ENCODE measurements around the gene RFLNA. TPM values are rescaled to one million over a fixed set of nuclear protein-coding genes. Genes with fewer than 3 reads are reported as not detected.
A peak's percentile ranks its signal among the peaks of the same experiment; 100 is the strongest.

RFLNA gene
- total RNA-seq, 1 donor from 2014 or later = 1.4 TPM

DNA sequence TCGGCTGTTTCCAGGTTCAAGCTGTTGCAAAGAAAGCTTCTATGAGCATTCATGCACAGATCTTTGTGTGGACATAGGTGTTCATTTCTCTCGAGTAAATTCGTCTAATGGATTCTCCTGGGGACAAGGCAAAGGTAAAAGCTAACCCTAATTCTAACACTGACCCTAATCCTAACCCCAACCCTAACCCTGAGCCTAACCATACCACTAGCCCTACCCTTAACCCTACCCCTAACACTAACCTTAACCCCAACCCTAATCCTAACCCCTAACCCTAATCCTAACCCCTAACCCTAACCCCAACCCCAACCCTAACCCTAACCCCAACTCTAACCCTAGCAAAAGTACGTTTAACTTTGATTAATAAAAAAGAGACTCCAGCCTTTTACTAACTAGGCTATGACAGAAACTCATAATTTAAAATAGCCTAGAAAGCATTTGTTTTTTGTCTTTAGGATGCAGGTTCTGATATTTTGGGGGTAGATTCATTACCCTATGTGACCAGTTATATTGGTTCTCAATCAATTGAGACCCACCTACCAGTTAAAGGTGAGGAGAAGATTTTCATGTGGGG is 27.6 kb upstream of the RFLNA start:
- TF ChIP-seq CTCF (IDR thresholded peaks at IDR 0.05) = no peak
- TF ChIP-seq EZH2phosphoT487 (IDR thresholded peaks at IDR 0.05) = no peak
- no peak for TF ChIP-seq EZH2 (IDR thresholded peaks at IDR 0.05)
- Histone ChIP-seq H3K9ac (no peak overlapping the region), H3K27me3 (no peaks in the 10 kb centered on the region), H3K9me3 (ENCODE audit: low read depth) (no peaks in the 10 kb centered on the region), H4K20me1 (ENCODE audit: low read depth) (no peaks in the 10 kb centered on the region), H3K79me2 (ENCODE audit: low read depth) (no peaks in the 10 kb centered on the region), H3K4me3 (no peak overlapping the region), H3K4me1 (no peaks in the 10 kb centered on the region), H3K27ac (no peak overlapping the region), H3K36me3 (no peaks in the 10 kb centered on the region), H3K4me2 (no peak overlapping the region), H2AFZ (replicated peaks) (no peak overlapping the region), H3F3A (ENCODE audit: low read depth) (no peaks in the 10 kb centered on the region)
- peaks cover 10% of the 10 kb centered on the region for H3K4me1 Mint-ChIP-seq
- H3K27ac Mint-ChIP-seq = no peak overlapping the region
- peaks cover 6% of the 10 kb centered on the region for H3K9me3 Mint-ChIP-seq
- no peak for DNase-seq (ENCODE audit: low spot score)
- no peaks in the 10 kb centered on the region for H3K36me3 Mint-ChIP-seq
- no peak overlapping the region for H3K4me3 Mint-ChIP-seq
- H3K27me3 Mint-ChIP-seq (ENCODE audit: insufficient read depth, low read depth) = peaks cover 10% of the 10 kb centered on the region

- Histone ChIP-seq H3K4me3 (no peak overlapping the region), H3K36me3 (no peaks in the 10 kb centered on the region), H3K27me3 (no peaks in the 10 kb centered on the region), H3K27ac (no peak overlapping the region), H4K20me1 (ENCODE audit: low read depth) (no peaks in the 10 kb centered on the region), H3K9ac (no peak overlapping the region), H3K4me2 (no peak overlapping the region), H3K9me3 (ENCODE audit: low read depth) (no peaks in the 10 kb centered on the region), H3K79me2 (ENCODE audit: low read depth) (no peaks in the 10 kb centered on the region), H3F3A (ENCODE audit: low read depth) (no peaks in the 10 kb centered on the region), H2AFZ (replicated peaks) (no peak overlapping the region), H3K4me1 (no peaks in the 10 kb centered on the region)
- Mint-ChIP-seq H3K27me3 (ENCODE audit: insufficient read depth, low read depth) (peaks cover 7% of the 10 kb centered on the region), H3K36me3 (no peaks in the 10 kb centered on the region), H3K27ac (no peak overlapping the region), H3K4me1 (peaks cover 12% of the 10 kb centered on the region), H3K4me3 (no peak overlapping the region), H3K9me3 (peaks cover 6% of the 10 kb centered on the region)
- DNase-seq (ENCODE audit: low spot score) = no peak
- no peak for TF ChIP-seq EZH2phosphoT487 (IDR thresholded peaks at IDR 0.05)
These were observed 24.2 kb upstream of the RFLNA start for GRCh38 chr12:124270671-124271070.

DNA sequence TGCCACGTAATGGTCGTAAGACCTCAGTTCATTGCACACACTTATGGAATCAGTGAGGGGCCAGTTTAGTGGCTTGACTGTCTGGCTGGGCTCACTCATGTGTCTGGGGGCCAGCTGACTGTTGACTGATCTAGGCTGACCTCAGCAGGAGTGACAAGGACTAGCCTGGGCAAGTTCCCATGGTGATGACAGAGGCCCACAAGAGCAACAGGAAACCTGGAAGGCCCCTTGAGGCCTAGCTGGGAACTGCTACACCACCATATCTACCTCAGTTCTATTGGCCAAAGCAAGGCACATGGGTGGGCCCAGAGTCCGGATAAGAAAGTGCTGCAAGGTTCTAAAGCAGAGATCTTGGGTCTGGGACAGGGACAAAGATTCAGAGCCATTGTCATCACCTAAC is 21.3 kb upstream of the RFLNA start:
- TF ChIP-seq EZH2phosphoT487 (IDR thresholded peaks at IDR 0.05) = no peak
- peak; percentile 29 for TF ChIP-seq CTCF (IDR thresholded peaks at IDR 0.05)
- Mint-ChIP-seq H3K27ac (no peak overlapping the region), H3K4me3 (no peak overlapping the region)

GRCh38 chr12:124276337-124276736 is 18.6 kb upstream of the RFLNA start:
- Mint-ChIP-seq H3K9me3 (peaks cover 3% of the 10 kb centered on the region), H3K4me1 (peaks cover 31% of the 10 kb centered on the region), H3K4me3 (no peak overlapping the region), H3K27ac (no peak overlapping the region), H3K36me3 (no peaks in the 10 kb centered on the region), H3K27me3 (ENCODE audit: insufficient read depth, low read depth) (peaks cover 21% of the 10 kb centered on the region)
- H3K4me2 ChIP-seq = no peak overlapping the region
- no peaks in the 10 kb centered on the region for H3K9me3 ChIP-seq (ENCODE audit: low read depth)
- no peak overlapping the region for H3K9ac ChIP-seq
- H3K27me3 ChIP-seq = no peaks in the 10 kb centered on the region
- no peaks in the 10 kb centered on the region for H4K20me1 ChIP-seq (ENCODE audit: low read depth)
- TF ChIP-seq EZH2 (IDR thresholded peaks at IDR 0.05) = no peak
- no peak for TF ChIP-seq CTCF (IDR thresholded peaks at IDR 0.05)
- TF ChIP-seq EZH2phosphoT487 (IDR thresholded peaks at IDR 0.05) = no peak
- H3K36me3 ChIP-seq = no peaks in the 10 kb centered on the region
- no peak overlapping the region for H2AFZ ChIP-seq (replicated peaks)
- no peak overlapping the region for H3K4me3 ChIP-seq
- peaks cover 8% of the 10 kb centered on the region for H3K4me1 ChIP-seq
- no peak for DNase-seq (ENCODE audit: low spot score)
- H3F3A ChIP-seq (ENCODE audit: low read depth) = no peaks in the 10 kb centered on the region
- no peaks in the 10 kb centered on the region for H3K79me2 ChIP-seq (ENCODE audit: low read depth)
- H3K27ac ChIP-seq = no peak overlapping the region

More for the DNA sequence above, 21.3 kb upstream of the RFLNA start:
- DNase-seq (ENCODE audit: low spot score) = no peak
- Histone ChIP-seq H3K79me2 (ENCODE audit: low read depth) (no peaks in the 10 kb centered on the region), H3K4me3 (no peak overlapping the region), H3F3A (ENCODE audit: low read depth) (no peaks in the 10 kb centered on the region), H3K4me1 (no peaks in the 10 kb centered on the region), H3K27me3 (no peaks in the 10 kb centered on the region), H4K20me1 (ENCODE audit: low read depth) (no peaks in the 10 kb centered on the region), H3K9ac (no peak overlapping the region), H2AFZ (replicated peaks) (peak overlapping the region; percentile 40), H3K9me3 (ENCODE audit: low read depth) (no peaks in the 10 kb centered on the region), H3K27ac (no peak overlapping the region), H3K4me2 (no peak overlapping the region), H3K36me3 (no peaks in the 10 kb centered on the region)
- peaks cover 12% of the 10 kb centered on the region for H3K27me3 Mint-ChIP-seq (ENCODE audit: insufficient read depth, low read depth)
- H3K4me1 Mint-ChIP-seq = peaks cover 19% of the 10 kb centered on the region
- peaks cover 2% of the 10 kb centered on the region for H3K9me3 Mint-ChIP-seq
- no peaks in the 10 kb centered on the region for H3K36me3 Mint-ChIP-seq
